HuH-7 (cell line): ENCODE data around the gene BRD3.
"Not testable (repeated sequence)": the region's sequence is repeated elsewhere in the genome, so short reads cannot be mapped to it uniquely, and the experiment has no call there.

Experiments used
- DNase-seq: peaks from one replicate; pipeline ENCODE4 v3.0.0; 2011; ENCODE audit warnings: low spot score

The BRD3 gene

DNA sequence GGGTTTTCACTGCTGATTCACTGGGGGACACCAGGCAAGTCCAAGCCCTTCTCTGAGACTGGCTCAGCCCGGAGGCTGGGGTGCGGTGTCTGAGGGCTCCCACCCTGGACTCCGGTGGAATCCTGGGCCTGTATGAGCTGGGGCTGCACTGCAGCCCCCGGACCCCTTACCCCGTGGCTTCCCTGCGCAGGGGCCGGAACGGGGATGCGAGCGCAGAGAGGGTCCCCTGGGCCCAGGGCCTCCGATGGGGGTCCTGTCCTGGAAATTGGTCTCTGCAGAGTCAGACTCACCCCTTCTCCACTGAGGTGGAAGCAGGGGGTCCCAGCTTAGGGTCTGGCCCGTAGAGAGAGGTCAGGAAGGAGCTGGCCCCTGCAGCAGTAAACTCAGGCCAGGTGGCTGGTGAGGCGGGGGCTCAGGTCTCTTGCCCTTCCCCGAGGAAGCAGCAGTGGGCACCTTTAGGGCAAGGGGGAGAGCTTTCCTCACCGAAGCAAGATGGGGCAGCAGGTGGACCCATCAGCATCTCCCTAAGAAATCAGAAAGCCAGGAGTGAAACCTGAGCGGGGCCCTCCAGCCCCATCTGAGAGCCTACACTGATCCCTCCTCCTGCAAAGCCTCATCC lies 74.1 kb downstream of the BRD3 start:
- no peak for DNase-seq

GRCh38 chr9:133992780-133993634 lies 74.8 kb downstream of the BRD3 start:
- peak; percentile 85 for DNase-seq

- DNase-seq: peak; percentile 66
These were observed 75.7 kb downstream of the BRD3 start, which contains the start of gene VAV2 for GRCh38 chr9:133991964-133992779. Gene VAV2, minus strand, starts transcription at chr9:133992324. Its CDS starts 46 bp downstream, at chr9:133992278.

DNA sequence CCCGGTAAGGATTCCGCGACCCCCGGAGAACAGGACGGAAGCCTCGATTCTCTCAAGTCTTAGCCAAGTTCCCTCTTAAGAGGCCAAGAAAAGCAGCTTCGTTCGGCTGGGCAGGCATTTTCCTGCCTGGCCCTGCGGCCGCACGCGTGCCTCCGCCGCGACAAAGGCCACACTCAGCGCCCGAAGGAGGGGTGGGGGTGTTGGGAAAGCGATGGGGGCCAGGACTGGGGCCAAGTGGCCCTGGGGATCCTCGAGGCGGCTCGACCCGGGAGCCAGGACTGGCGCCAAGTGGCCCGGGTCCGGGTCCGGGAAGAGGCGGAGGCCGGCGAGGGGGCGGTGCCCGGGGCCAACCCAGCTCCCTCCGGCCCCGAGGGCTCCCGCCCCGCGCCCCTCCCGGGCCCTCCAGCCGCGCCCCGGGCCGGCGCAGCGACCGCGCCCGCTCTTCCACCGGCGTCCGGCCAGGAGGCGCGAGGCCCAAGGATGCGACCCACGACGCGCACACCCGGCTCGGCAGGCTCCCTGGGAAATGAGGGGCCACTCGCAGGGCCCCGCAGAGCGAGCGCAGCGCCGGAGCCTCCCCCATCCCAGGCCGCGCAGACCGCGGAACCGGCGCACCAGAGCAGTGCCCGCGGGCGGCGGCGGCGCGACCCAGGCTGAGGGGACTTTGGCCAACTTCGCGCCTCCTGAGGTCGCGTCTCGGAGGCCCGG lies 76.5 kb downstream of the BRD3 start:
- DNase-seq: no peak

- DNase-seq: no peak
These were observed 77.2 kb downstream of the BRD3 start for GRCh38 chr9:133990366-133991213.

- DNase-seq: no peak
These were observed 78.0 kb downstream of the BRD3 start for GRCh38 chr9:133989625-133990365.

- not testable (repeated sequence) for DNase-seq
These were observed 79.1 kb downstream of the BRD3 start for GRCh38 chr9:133988771-133989170.

- no peak for DNase-seq
These were observed 79.7 kb downstream of the BRD3 start for GRCh38 chr9:133987946-133988665.

GRCh38 chr9:133987446-133987788 lies 80.4 kb downstream of the BRD3 start:
- DNase-seq: no peak

DNA sequence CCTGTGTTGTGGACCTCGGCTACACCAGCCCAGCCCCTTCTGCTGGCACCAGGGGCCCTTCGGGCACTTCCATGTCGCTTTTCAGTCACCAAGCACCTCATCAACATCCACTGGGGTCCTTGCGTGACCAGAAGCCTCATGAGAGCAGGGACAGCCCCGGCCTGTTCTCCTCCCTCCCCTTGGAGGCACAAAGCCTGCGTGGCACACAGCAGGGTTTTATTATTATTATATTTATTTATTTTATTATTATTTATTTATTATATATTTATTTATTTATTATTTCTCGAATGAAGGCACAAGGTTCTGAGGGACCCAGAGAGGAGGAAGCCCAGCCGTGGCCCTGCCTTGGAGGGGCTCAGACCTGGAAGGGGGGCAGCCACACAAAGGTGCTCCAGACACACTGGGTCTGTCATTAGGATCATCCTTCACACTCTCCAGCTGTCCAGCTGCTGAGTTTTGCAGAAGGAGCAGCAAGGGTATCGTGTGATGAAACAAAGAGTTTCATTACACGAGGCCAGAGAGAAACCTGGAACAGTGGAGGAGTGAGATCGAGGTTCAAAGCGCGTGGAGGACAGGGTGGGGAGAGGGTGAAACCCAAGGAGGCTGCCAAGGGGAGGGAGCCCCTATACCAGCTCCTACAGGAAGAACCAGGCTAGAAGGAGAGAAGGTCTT lies 80.9 kb downstream of the BRD3 start:
- DNase-seq: no peak

GRCh38 chr9:133986061-133986460 lies 81.8 kb downstream of the BRD3 start:
- no peak for DNase-seq

- no peak for DNase-seq
These were observed 84.7 kb downstream of the BRD3 start for GRCh38 chr9:133982971-133983720.

- no peak for DNase-seq
These were observed 85.7 kb downstream of the BRD3 start for GRCh38 chr9:133981958-133982681.

GRCh38 chr9:133981589-133981957 lies 86.3 kb downstream of the BRD3 start:
- no peak for DNase-seq

DNA sequence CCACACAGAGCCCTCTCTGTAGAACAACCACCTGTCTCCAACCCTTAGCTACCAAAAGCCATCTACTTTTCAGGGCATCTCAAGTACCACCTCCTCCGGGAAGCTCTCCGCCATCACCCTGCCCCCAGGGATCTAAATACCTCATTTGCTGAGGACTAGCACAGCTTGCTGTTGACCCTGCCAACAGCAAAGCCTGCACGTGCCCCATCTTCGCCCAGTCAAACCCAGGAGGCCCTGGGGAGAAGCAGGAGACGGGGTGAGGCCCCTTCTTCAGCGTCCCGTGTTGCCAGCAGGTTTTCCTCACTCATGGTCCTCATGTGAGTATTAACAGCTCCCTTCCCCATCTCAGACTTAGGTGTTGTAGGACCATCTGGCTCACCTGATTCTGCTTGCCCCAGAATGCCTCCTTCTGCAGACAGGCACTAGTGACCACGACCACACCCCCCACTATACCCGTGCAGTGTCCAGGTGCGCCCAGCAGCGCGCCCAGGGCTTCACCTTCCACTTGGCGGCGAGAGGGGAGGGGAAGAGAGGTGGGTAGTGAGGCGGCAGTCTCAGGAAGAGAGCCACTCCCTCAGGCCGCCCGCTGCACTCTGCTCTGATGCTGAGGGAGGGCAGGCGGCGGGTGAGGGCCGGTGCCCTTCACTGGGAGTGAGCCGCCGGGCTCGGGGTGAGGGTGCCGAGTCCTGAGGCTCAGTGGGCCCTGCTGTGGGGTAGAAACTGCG lies 86.8 kb downstream of the BRD3 start:
- no peak for DNase-seq
